Upper lobe of right lung (tissue), 1 donor: ENCODE results near the gene DOCK10. TPM values are rescaled to one million over a fixed set of nuclear protein-coding genes. Genes with fewer than 3 reads are reported as not detected.

Experiments
- ATAC-seq: fragments of 200-7000 bp; cut with Tn5 transposase; one replicate; pipeline ENCODE4 v1.9.1; 2020; ENCODE audit warnings: mild to moderate bottlenecking, moderate library complexity
- DNase-seq: peaks from one replicate; pipeline ENCODE4 v3.0.0-alpha.2; 2020
- H3K27ac ChIP-seq: fragments of 200-600 bp; one replicate; pipeline ENCODE4 v1.8.0; 2022
- H3K27me3 ChIP-seq: fragments of 200-600 bp; one replicate; pipeline ENCODE4 v1.8.0; 2022; ENCODE audit warnings: mild to moderate bottlenecking
- H3K36me3 ChIP-seq: fragments of 200-600 bp; one replicate; pipeline ENCODE4 v1.8.0; 2022
- H3K4me1 ChIP-seq: fragments of 200-600 bp; one replicate; pipeline ENCODE4 v1.8.0; 2022
- H3K4me3 ChIP-seq: fragments of 200-600 bp; one replicate; pipeline ENCODE4 v1.8.0; 2022; ENCODE audit warnings: mild to moderate bottlenecking
- H3K9me3 ChIP-seq: fragments of 200-600 bp; one replicate; pipeline ENCODE4 v1.8.0; 2022
- CTCF ChIP-seq: fragments of 200-600 bp; IDR thresholded peaks from one replicate; pipeline ENCODE4 v1.8.0; 2022; ENCODE audit warnings: antibody characterized with exemption
- intact Hi-C: fragments of 100-400 bp; cut with DNase I; formaldehyde crosslinking; loops from one replicate; pipeline ENCODE4 v1.11.0; 2022
- total RNA-seq: library from RNA; stranded (reverse); fragmentation: NEBNext Ultra II Directional; extraction: Animal tissue kit (Norgen Biotek cat#: 25700); gene quantifications from one replicate; pipeline ENCODE4 v1.2.1, GENCODE V29; 2021
- donor health status: DM: no; HTN: yes; CAD: no; lungs with severe emphysema.

Gene DOCK10
- total RNA-seq, 1 donor from 2014 or later, result 35.8 TPM

- intact Hi-C loops, result no loop called here
- H3K9me3 ChIP-seq, result no peaks in the 10 kb centered on the region
- no peaks in the 10 kb centered on the region for H3K27me3 ChIP-seq
- ATAC-seq (no peak), DNase-seq (no peak)
- peak overlapping the region; percentile 28 for H3K4me3 ChIP-seq
- H3K36me3 ChIP-seq, result no peaks in the 10 kb centered on the region
- TF ChIP-seq CTCF, result no peak
- peak overlapping the region; percentile 39 for H3K27ac ChIP-seq
- peaks cover 7% of the 10 kb centered on the region for H3K4me1 ChIP-seq
Measured at GRCh38 chr2:224983712-224984554, 58.3 kb downstream of the DOCK10 start.

- ATAC-seq, result no peak
- H3K9me3 ChIP-seq, result no peaks in the 10 kb centered on the region
- intact Hi-C loops, result no loop called here
- peak overlapping the region; percentile 28 for H3K4me3 ChIP-seq
- H3K4me1 ChIP-seq, result peaks cover 7% of the 10 kb centered on the region
- no peak for TF ChIP-seq CTCF
- no peaks in the 10 kb centered on the region for H3K27me3 ChIP-seq
- DNase-seq, result no peak
- peak overlapping the region; percentile 39 for H3K27ac ChIP-seq
- H3K36me3 ChIP-seq, result no peaks in the 10 kb centered on the region
Measured at GRCh38 chr2:224982910-224983711, 59.2 kb downstream of the DOCK10 start.

GRCh38 chr2:224982226-224982625 lies 60.0 kb downstream of the DOCK10 start:
- peak overlapping the region; percentile 28 for H3K4me3 ChIP-seq
- ATAC-seq, result no peak

GRCh38 chr2:224976629-224977525 lies 65.4 kb downstream of the DOCK10 start:
- intact Hi-C loops, result no loop called here

More at GRCh38 chr2:224982226-224982625, 60.0 kb downstream of the DOCK10 start:
- no peak for TF ChIP-seq CTCF
- Histone ChIP-seq H3K4me1 (peaks cover 7% of the 10 kb centered on the region), H3K9me3 (no peaks in the 10 kb centered on the region), H3K36me3 (no peaks in the 10 kb centered on the region), H3K27me3 (no peaks in the 10 kb centered on the region), H3K27ac (no peak overlapping the region)
- intact Hi-C loops, result no loop called here
- DNase-seq, result no peak

More at GRCh38 chr2:224976629-224977525, 65.4 kb downstream of the DOCK10 start:
- Histone ChIP-seq H3K36me3 (no peaks in the 10 kb centered on the region), H3K27me3 (no peaks in the 10 kb centered on the region), H3K9me3 (no peaks in the 10 kb centered on the region), H3K4me1 (no peaks in the 10 kb centered on the region), H3K27ac (no peak overlapping the region), H3K4me3 (no peak overlapping the region)
- no peak for DNase-seq
- no peak for ATAC-seq
- TF ChIP-seq CTCF, result no peak
